Hepatic stellate cell (primary cell): ENCODE measurements around the gene RETREG2.
A peak's percentile ranks its signal among the peaks of the same experiment; 100 is the strongest.

Experiments
- DNase-seq: peaks from one replicate; pipeline ENCODE4 v3.0.0; 2011; ENCODE audit warnings: low spot score

RETREG2 gene

DNA sequence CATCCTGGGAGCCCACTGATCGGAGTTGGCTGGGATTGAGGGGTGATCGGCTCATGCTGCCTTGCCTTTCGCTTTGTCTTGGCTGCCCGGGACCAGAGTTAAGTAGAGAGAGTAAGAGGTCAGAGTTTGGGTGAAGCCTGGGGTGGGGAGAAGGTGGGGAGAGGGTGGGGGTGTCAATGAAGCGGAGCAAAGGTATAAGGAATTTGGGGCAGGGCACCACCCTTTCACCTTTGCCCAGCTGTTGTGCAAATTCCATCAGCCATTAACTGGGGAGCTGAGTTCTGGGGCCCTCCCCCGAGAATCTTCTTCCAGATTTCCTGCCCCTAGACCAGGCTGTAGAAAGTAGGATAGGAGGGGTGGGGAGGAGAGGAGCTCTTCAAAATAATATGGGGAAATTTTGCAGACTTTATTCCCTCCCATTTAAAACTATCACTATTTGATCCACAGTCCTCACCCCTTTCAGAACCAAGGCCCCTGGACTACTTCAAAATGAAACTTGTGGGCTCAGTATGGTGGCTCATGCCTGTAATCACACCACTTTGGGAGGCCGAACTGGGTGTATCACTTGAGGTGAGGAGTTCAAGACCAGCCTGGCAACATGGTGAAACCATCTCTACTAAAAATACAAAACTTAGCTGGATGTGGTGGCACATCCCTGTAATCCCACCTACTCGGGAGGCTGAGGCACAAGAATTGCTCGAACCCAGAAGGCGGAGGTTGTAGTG, 8.0 kb upstream of the RETREG2 start, which contains the start of gene SLC23A3:
Gene SLC23A3 (minus strand): TSS at position 100 of the 725 bp plus-strand sequence. CDS start 45 bp downstream, at position 55.
- no peak for DNase-seq

DNA sequence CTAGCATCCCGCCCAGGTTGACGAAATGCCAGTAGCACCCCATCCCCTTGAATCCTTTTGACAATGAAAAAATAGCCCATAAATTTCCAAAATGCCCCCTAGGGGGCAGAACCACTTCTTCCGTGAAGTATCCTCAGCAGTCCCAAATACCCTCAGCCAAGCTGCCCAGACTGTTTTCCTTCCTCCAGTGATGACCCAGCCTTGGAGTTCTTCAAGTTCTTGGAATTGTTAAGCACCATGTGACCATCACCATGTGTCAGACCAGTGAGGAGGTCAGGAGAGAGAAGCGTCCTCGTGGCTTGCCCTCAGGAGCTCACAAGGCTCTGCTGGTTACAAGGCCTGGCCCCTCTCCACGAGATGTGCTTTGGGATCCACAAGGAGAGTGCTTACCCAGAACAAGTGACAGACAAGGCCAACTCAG, 6.8 kb upstream of the RETREG2 start:
- DNase-seq, result peak; percentile 90

DNA sequence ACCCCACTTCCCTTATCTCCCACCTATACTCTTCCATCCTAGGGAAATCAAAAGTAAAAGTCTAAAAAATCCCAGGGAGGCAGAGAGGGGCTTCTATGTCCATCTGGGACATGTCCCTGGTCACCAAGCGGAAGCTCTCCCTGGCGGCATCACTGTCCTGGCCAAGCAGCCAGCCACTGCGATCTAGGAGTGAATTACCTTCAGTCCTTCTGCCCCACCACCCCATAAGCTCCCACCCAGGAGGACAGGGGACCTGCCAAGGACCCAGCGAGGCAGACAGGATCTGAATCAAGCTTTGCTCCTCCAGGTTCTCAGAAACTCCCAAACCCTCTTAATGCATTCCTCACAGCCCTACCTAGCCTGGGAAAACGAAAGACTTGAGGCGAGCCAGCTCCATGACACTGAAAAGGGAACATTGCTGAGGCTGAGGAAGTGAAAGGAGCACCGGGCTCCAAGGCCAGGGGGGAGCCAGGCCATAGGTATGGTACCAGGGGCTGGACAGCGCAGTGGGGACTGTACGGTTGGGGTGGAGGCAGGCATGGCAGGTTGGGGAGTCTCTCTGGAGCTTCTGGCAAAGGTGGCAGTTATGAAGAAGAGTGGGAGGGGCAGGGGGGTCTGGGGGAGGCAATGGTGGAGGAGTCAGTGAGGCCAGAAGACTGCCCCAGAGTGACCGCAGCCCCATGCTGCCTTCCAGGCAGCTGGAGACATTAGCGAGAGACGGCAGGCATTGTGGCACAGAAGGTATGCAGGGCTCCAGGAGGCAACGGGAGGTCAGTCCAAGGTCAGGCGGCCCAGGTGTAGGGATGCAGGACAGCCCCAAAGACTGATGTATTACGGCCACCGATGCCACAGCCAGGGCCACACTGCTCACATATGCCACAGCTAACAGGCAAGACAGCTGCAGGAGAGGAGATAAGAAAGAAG, 5.6 kb upstream of the RETREG2 start:
- no peak for DNase-seq

DNA sequence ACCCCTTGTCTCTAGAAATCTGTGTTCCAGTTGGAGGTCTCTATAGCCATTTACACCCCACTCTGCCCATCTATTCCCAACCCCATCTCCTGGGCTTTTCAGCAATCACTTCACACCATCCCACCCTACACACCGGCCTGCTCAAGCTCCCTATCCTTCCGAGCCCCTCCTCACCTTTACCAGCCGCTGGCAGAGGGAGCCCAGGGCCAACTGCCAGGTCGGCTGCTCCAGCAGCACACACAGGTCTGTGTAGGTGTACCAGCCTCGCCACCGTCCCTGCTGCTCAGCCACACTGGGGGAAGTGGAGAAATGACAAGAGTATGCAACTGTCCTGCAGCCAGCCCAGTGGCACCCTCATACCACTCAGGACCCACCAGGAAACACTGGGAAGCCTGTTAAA, 4.9 kb upstream of the RETREG2 start:
- DNase-seq, result no peak

DNA sequence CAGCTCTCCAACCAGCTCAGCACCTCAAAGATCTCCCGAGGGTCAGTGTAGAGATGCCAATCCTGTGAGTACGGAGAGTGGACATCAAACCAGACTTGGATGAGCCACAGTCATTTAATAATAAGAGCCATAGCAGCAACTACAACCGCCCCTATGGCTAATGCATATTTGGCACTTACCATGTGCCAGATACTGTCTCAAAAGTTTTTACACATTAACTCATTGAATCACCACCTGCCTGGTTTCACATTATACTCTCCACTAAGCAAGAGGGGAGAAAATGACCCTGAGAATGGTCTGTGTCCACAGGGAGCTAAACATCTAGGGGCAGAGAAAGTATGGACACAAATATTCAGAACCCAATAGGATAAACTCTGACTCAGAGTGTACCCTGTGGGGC, 3.9 kb upstream of the RETREG2 start:
- no peak for DNase-seq

DNA sequence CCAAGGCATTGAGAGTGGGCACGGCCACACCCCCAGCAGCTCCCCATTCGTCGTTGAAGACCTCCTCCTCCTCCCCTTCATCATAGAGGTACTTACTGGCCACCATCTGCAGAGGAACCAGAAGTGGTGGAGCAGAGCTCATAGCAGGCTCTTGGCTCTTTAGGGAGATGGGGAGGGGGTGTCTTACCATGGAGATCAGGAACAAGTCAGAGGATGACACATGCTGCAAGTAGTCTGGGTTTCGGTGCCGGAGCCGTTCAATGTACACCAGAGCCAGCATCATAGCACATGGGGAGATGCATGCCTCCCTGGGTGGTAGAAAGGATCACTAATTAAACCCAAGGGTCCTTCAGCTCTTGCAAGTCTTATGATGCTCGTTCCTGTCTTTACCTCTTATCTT, 3.3 kb upstream of the RETREG2 start:
- no peak for DNase-seq

DNA sequence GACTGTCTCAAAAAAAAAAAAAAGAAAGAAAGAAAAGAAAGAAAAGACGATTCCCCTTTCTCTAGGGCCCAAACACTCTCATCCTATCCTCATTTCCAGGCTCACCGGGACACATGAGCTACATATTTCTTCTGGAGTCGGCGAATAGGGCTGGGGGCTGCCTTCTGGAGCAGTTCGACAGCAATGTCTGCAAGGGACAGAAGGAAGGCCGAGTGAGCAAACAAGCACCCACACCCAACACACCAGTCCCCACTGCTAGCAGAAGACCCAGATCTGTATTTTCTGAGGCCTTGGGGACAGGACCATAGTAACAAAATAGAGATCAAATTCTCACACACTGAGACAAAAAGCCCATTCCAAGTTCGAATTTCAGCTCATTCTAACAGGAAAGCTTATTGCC, 2.6 kb upstream of the RETREG2 start:
- no peak for DNase-seq

DNA sequence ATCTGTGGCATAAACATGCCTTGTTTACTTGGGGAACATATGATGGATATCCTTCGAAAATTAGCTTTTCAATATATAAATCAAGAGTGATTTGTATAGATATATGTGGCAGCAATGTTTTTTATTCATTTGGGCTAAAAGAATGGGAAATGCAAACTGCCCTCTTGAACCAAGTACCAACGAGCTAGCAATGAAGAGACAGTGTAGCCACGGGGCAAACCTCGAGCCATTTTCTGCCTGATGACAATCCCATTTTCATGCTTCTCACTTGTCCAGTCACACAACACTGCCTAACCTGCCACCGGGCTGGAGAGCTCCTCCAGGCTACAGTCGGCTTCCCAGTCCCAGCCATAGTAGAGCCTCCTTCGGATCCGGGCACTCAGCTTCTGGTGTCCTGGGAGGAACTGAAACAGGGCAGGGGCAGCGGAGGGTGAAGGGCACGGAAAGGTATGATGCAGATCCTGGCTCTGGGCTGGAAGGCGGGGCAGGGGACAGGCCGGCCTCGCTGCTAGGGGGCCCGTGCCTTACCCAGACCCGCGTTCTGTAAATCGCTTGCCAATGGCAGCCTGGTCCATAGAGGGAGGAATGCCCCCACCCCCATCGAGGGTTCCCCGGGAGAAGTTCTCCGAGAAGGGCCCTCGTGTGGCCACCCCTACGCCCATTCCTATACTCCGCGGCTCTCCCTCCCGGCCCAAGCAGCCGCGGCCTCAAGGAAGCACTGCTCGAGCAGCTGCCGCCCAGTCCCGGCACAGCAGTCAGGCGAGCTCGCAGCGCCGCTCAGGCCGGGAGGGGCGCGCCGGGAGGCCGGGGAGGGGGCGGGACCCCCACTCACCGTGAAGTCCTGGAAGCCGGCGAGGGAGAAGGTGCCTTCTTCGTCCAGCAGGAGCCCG, 1.9 kb upstream of the RETREG2 start:
- DNase-seq, result peak; percentile 58

DNA sequence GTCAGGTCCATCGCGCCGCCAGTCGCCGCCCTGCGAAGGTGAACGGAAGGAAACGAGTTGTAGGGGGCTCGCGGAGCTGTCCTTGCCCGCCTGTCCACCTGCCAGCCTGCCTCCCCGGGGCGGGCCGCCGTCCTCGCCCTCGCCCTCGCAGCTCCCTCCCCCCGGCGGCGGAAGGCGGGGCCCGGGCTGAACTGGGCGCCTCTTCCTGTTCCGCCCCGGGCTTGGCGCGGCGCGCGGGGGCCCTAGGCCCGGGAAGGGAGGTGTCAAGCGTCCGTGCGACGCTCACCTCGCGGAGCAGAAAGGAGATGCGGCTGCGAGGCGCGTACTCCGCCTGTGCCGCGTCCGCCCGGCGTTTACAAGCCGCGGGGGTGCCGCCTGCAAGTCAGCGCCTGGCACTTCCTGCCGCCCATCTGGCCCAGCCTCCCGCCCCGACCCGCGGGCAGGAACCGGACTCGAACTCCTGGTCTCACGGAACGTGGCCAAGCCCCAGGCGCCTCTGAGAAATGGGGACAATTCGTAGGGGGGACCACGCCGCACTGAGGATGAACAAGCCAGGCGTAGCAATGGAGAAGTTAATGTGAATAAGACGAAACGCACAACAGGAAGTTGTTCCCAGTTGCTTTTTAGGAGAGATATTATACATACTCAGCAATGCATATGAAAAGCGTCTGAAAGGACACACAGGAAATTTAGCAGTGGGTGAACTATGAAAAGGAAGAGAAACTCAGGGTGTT, 1.1 kb upstream of the RETREG2 start, which contains the start of gene CNPPD1:
Gene CNPPD1 (minus strand): TSS at position 108 of the 734 bp plus-strand sequence. CDS start 97 bp downstream, at position 11.
- peak; percentile 76 for DNase-seq

DNA sequence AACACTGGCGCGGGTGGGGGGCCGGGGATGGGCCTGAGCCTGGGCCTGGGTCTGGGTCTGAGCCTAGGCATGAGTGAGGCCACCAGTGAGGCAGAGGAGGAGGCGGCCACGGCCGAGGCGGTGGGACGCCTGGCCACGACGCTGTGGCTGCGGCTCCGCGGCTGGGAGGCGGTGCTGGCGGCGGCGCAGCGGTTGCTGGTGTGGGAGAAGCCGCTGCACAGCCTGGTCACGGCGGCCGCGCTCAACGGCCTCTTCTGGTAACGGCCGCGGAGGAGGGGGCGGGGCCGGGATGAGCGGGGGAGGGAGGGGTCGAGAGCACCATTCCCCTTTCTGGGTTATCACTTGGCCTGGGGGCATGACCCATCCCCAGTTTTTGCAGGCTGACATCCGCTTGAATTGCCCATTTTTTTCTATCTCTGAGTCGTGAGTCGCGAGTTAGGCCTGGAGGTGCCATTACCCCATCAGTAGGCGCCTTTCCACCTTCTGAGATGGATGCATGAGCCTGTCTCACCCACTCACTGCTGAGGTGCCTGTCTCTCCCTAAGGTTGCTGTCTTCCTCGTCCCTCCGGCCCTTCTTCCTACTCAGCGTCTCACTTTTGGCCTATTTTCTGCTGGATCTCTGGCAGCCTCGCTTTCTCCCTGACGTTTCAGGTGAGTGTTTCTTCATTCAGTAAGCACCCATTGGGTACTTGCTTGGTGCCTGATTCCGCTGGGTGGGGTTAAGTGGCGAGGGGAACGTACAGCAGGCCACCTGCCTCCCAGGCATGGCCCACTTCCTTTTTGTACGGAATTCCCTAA, 501 bp downstream of the RETREG2 start:
- DNase-seq, result peak; percentile 47

DNA sequence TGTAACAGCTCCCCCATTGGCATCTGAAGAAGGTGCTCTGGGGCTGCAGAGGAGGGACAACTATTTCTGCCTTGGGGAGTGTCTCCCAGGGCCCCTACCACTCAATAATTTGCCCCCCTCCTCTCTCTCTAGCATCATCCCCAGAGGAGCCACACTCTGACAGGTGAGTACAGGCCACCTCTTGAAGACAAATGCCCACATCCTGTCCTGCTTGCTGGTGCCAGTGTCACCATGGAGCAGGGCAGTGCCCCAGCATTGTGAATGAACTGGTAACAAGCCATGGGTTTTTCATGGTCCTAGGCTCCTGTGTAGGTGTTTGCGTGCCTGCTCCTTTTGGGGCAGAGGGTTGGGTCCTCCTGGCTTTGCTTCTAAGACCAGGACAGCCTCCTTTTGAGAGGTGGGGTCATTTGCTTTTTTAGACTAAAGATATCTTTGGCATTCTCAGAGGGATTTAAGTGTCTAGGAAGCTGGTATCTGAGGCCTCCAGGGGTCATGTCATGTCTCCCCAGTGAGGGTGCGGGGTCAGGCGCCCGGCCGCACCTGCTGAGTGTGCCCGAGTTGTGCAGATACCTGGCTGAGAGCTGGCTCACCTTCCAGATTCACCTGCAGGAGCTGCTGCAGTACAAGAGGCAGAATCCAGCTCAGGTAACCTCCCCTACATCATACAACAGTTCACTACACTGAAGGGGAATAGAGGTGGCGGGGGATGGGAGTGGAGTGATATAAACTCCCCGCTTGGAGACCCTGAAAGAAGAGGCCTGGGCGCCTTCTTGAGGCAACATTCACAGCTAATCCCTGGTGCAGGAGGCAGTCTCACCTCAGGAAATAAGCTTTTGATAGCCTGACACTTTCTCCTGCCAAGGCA, 1.8 kb downstream of the RETREG2 start:
- no peak for DNase-seq

DNA sequence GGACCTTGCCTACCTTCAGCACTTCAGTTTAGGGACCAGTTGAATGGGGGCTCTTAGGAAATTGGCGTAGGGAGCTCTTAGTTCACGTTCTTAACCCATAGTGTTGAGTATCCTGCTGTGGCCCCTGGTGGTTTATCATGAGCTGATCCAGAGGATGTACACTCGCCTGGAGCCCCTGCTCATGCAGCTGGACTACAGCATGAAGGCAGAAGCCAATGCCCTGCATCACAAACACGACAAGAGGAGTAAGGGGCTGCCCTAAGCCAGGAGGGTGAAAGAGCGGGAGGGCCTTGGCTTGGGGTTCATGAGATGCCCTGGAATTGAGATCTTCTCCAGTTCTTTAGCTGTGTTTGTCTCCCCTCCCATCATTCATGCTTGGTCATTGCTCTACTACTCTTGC, 2.9 kb downstream of the RETREG2 start:
- DNase-seq, result no peak

DNA sequence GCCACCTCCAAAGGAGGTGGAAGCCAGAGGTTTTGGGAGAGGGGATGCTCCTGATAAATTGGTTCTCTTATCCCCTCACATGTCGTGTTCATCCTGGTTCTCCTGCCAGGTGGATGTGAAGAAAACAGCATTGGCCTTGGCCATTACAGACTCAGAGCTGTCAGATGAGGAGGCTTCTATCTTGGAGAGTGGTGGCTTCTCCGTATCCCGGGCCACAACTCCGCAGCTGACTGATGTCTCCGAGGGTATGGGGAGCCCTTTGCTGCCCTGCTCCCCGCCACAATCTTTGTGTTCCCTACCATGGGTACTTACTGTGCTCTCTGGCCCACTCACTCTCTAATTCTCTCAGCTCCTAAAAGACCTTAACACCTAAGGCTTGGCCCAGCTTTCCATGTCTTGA, 3.5 kb downstream of the RETREG2 start:
- DNase-seq, result no peak

DNA sequence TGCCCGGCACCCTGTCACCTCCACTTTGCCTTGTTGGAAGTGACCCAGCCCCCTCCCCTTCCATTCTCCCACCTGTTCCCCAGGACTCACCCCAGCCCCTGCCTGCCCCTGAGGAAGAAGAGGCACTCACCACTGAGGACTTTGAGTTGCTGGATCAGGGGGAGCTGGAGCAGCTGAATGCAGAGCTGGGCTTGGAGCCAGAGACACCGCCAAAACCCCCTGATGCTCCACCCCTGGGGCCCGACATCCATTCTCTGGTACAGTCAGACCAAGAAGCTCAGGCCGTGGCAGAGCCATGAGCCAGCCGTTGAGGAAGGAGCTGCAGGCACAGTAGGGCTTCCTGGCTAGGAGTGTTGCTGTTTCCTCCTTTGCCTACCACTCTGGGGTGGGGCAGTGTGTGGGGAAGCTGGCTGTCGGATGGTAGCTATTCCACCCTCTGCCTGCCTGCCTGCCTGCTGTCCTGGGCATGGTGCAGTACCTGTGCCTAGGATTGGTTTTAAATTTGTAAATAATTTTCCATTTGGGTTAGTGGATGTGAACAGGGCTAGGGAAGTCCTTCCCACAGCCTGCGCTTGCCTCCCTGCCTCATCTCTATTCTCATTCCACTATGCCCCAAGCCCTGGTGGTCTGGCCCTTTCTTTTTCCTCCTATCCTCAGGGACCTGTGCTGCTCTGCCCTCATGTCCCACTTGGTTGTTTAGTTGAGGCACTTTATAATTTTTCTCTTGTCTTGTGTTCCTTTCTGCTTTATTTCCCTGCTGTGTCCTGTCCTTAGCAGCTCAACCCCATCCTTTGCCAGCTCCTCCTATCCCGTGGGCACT, 4.5 kb downstream of the RETREG2 start:
- DNase-seq, result no peak

DNA sequence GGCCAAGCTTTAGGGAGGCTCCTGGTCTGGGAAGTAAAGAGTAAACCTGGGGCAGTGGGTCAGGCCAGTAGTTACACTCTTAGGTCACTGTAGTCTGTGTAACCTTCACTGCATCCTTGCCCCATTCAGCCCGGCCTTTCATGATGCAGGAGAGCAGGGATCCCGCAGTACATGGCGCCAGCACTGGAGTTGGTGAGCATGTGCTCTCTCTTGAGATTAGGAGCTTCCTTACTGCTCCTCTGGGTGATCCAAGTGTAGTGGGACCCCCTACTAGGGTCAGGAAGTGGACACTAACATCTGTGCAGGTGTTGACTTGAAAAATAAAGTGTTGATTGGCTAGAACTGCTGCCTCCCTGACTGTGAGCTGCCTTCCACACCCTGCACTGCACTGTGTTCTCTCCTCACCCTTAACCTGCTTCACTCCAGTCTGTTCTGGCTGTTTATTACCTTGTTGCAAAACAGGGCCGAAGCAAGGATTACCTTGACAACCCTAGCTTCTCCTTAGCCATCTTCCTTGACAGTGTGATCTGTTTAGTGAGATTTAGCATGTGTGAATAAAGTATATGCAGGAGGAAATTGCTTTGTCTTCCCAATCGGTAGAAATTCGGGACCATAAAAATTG, 5.2 kb downstream of the RETREG2 start:
- DNase-seq, result no peak

DNA sequence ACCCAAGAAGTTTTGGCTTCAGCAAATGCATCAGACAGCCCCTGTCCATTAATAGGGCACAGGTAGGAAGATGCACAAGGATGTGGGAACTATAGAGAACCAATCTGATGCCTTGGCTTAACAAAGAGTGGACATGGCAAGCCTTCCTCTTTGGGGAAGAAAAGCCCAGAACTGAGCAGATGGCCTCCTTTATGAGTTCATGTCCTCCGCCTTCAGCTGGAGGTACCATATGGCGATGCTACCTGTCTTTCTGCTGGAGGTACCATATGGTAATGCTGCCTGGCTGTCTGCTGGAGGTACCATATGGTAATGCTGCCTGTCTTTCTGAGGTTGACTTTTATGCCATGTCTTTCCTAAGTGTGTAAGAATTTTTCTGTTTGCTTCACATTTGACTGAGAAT, 6.0 kb downstream of the RETREG2 start:
- DNase-seq, result no peak

DNA sequence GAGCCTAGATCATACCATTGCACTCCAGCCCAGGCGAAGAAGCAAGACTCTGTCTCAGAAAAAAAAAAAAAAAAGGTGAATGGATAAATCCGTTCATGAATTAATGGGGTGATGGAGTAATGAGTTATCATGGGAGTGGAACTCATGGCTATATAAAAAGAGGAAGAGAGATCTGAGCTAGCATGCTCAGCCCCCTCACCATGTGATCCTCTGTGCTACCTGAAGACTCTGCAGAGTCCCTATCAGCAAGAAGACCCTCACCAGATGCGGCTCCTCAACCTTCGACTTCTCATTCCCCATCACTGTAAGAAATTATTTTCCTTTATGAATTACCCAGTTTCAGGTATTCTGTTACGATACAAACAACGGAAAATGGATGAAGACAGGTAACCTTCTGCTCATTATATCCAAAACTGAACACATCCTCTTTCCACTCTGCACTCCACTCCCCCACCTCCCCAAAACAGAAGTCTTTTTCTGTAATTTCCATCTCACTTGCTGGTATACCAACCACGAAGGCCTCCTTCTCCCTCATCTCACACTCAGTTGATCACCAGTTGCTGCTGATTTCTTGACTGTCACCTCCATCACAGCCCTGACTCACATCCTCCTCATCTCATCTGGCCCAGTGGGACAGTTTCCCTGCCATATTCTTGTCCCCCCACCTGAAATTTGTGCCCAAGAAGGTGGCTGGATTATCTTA, 8.8 kb downstream of the RETREG2 start:
- DNase-seq, result no peak

DNA sequence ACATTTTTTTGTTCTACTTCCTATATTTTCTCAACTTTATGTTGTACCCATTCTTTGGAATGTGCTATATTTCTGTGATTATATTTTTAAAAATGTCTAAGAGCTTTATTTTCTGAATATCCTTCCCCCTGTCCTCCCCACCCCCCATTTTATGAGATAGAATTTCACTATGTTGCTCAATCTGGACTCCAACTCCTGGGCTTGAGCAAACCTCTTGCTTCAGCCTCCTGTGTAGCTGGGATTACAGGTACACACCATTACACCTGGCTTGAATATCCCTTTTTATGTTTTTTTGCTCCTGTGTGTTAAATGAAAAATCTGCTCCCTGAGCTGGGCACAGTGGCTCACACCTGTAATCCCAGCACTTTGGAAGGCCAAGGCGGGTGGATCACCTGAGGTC, 19.3 kb downstream of the RETREG2 start:
- no peak for DNase-seq
